ENCODE results near the gene MRPL39. TPM values are rescaled to one million over a fixed set of nuclear protein-coding genes. Genes with fewer than 3 reads are reported as not detected.

Gene MRPL39
- total RNA-seq, 1 donor from 2014 or later, result 19.9 TPM

DNA sequence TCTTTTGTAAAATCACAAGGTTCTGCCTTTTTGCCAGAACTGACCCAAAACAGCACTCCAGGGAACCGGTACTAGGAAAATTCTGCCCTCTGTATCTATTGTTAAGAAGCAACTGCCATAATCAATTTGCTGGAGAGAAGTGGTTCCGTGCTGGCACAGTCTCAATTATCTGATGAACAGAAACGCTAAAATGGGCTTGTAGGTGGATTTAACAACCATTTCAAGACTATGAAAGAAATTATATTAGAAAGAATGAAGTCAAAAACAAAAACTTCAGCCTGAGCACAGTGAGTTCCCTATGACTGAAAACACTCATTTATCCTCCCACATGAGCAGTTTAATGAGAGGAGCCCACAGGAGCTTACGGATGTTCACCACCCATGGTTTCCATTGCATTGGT lies 36.2 kb upstream of the MRPL39 start:
- Histone ChIP-seq H3K36me3 (no peaks in the 10 kb centered on the region), H3K4me1 (peaks cover 14% of the 10 kb centered on the region), H3K4me3 (no peak overlapping the region), H3K27me3 (no peaks in the 10 kb centered on the region), H3K27ac (no peak overlapping the region), H3K9me3 (no peaks in the 10 kb centered on the region)
- intact Hi-C loops (cut with DNase I), result no loop called here
- no peak for ATAC-seq
- TF ChIP-seq, protein P1, sequence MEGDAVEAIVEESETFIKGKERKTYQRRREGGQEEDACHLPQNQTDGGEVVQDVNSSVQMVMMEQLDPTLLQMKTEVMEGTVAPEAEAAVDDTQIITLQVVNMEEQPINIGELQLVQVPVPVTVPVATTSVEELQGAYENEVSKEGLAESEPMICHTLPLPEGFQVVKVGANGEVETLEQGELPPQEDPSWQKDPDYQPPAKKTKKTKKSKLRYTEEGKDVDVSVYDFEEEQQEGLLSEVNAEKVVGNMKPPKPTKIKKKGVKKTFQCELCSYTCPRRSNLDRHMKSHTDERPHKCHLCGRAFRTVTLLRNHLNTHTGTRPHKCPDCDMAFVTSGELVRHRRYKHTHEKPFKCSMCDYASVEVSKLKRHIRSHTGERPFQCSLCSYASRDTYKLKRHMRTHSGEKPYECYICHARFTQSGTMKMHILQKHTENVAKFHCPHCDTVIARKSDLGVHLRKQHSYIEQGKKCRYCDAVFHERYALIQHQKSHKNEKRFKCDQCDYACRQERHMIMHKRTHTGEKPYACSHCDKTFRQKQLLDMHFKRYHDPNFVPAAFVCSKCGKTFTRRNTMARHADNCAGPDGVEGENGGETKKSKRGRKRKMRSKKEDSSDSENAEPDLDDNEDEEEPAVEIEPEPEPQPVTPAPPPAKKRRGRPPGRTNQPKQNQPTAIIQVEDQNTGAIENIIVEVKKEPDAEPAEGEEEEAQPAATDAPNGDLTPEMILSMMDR (IDR thresholded peaks at IDR 0.05), result no peak
- no peak for DNase-seq

DNA sequence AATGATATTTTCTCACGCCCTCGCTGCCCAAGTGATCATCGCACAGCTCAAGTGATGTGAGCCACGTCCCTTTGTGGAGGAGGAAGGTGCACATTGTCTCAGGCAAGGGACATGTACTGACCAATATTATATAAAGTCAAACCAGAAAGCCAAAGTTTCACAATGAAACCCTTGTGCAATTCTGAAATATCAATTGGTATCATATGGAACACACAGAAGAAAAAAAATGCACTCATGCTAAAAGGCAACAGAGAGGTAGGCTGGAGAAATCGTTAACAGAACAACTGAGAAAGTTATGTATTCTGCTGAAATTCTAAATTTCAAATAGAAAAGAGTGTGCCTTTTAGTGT lies 33.6 kb upstream of the MRPL39 start:
- TF ChIP-seq, protein P1 (IDR thresholded peaks at IDR 0.05), result no peak
- intact Hi-C loops (cut with DNase I), result no loop called here
- Histone ChIP-seq H3K27ac (peak overlapping the region; percentile 78), H3K4me3 (peak overlapping the region; percentile 67), H3K27me3 (no peaks in the 10 kb centered on the region), H3K4me1 (peaks cover 18% of the 10 kb centered on the region), H3K9me3 (no peaks in the 10 kb centered on the region), H3K36me3 (no peaks in the 10 kb centered on the region)
- ATAC-seq (no peak), DNase-seq (no peak)

DNA sequence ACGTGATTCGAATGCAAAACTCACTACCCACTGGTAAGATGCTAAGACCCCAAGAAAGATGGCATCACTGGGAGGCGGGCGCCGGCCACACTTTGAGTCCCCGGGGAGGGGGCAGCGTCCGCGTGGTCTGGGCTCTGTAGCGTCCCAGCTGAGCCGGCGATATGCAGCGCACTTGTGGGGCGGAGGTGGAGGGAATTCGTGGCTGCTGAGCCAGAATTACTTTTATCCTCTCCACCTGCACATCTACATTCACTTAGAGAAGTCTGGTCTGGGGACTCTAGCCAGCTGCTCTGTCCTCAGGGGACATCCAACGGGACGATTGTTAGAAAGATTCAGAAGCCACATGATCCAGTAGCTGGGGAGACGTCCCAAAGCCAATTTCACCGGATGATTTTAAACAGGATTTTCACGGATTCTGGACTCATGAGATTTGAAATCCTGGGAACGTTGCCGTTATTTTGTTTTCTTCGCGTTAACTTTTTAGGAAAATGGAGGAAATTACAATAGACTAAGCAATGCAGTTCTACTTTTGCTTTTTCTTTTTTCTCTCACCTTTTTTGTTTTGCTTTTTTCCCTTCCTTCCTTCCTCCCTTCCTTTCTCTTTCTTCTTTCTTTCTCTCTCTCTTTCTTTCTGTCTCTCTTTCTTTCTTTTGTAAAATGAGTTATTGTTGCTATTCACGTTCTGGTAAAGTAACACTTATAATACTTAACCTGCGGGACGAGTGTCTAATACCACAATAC lies 33.1 kb upstream of the MRPL39 start:
- H3K9me3 ChIP-seq, result no peaks in the 10 kb centered on the region
- no peaks in the 10 kb centered on the region for H3K36me3 ChIP-seq
- no peak for DNase-seq
- intact Hi-C loops (cut with DNase I), result no loop called here
- no peaks in the 10 kb centered on the region for H3K27me3 ChIP-seq
- TF ChIP-seq, protein P1 (IDR thresholded peaks at IDR 0.05), result no peak
- peak overlapping the region; percentile 67 for H3K4me3 ChIP-seq
- H3K27ac ChIP-seq, result peak overlapping the region; percentile 78
- peaks cover 18% of the 10 kb centered on the region for H3K4me1 ChIP-seq
- peak; percentile 51 for ATAC-seq

DNA sequence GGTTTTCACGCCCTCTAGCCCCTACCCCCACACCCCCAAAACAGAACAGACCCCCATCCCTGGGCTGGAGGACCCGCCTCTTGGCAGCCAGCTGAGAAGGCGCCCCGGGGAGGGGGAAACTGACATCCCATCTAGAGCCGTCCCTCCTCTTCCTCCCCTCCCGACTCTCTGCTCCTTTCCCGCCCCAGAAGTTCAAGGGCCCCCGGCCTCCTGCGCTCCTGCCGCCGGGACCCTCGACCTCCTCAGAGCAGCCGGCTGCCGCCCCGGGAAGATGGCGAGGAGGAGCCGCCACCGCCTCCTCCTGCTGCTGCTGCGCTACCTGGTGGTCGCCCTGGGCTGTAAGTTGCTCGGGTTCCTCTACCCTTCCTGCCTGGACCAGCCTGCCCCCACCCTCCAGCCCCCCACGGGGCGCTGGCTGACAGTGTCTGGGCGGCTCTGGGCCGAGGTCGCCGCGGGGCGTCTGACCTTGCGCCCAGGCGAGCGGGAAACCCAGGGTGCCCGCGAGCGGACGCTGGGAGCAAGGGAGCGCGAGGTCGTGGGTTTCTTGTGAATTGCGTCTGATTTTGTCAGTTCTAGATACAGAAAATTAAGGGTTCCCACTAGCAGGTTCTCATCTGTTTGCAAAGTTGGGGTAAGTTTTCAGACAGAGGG lies 32.4 kb upstream of the MRPL39 start:
- Histone ChIP-seq H3K9me3 (no peaks in the 10 kb centered on the region), H3K36me3 (no peaks in the 10 kb centered on the region), H3K4me1 (peaks cover 18% of the 10 kb centered on the region), H3K27ac (peak overlapping the region; percentile 78), H3K4me3 (peak overlapping the region; percentile 67), H3K27me3 (no peaks in the 10 kb centered on the region)
- TF ChIP-seq, protein P1 (IDR thresholded peaks at IDR 0.05), result peak; percentile 39
- peak; percentile 74 for ATAC-seq
- intact Hi-C loops (cut with DNase I), result no loop called here
- DNase-seq, result peak; percentile 67

DNA sequence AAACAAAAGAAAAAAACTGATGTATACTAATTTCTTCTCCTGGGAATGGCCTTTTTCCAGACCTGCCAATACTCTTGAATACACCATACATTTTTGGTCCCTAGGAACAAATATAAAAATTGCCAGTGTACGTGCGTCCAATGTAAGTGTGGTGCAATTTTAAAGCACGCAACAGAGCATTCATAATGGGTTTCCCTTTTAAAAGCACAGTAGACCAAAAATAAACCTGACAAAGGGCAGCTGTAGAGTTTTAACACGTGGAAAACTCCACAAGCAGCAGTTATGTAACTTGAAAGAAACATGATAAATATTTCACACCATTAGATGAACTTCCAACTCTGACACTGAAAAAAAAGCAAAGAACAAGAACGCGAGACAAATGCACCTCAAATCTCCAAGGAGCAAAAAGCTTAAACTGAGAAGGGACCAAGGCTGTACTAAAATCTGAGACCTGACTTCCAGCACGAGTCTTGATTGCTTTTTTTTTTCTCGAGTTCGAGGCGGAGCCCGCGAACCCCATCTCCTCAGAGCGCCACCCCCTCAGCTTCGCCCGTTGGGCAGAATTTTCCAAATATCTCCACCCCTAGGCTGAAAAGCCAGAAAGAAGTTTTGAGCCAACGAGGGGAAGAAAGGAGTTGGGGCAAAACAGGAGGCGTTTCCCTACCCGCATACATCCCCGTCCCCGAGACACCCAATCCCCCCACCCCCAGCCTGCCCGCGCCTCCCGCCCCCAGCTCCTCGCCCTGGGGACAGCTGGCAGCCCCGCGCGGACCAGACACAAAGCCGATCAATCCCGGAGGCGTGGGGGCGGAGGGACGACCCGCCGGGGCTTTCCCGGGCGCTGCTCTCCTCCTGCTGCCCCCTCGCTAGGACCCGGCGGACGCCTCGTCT lies 31.6 kb upstream of the MRPL39 start, which contains the start of gene JAM2:
Gene JAM2, plus strand, starts transcription at position 599 of the 891 bp plus-strand sequence. CDS start 564 bp downstream, outside the sequence.
- H3K4me1 ChIP-seq, result peaks cover 18% of the 10 kb centered on the region
- TF ChIP-seq, protein P1 (IDR thresholded peaks at IDR 0.05), result no peak
- DNase-seq (peak; percentile 67), ATAC-seq (peak; percentile 59)
- H3K27me3 ChIP-seq, result no peaks in the 10 kb centered on the region
- no peaks in the 10 kb centered on the region for H3K36me3 ChIP-seq
- no peaks in the 10 kb centered on the region for H3K9me3 ChIP-seq
- intact Hi-C loops (cut with DNase I), result no loop called here
- peak within 1 kb of the TSS; percentile 67 for H3K4me3 ChIP-seq
- H3K27ac ChIP-seq, result peak within 1 kb of the TSS; percentile 78

Measured in upper lobe of right lung (tissue), 1 donor.